Neuronal stem cell (in vitro differentiated cells): ENCODE measurements around the gene AOPEP.

Experiments used
- DNase-seq: peaks from one replicate; pipeline ENCODE4 v3.0.0-alpha.2; 2013; ENCODE audit warnings: low spot score
- H2AFZ ChIP-seq: one replicate; pipeline ENCODE4 v1.6.1; 2013; ENCODE audit warnings: mild to moderate bottlenecking, low read length, inconsistent platforms
- H2AK5ac ChIP-seq: 2 replicates; pipeline ENCODE4 v1.6.1; 2013; ENCODE audit warnings: low read depth, mild to moderate bottlenecking, inconsistent platforms, low read length, moderate library complexity, mixed read lengths
- H2BK120ac ChIP-seq: 2 replicates; pipeline ENCODE4 v1.6.1; 2013; ENCODE audit warnings: low read depth, mild to moderate bottlenecking, inconsistent platforms, low read length, moderate library complexity, mixed read lengths
- H2BK12ac ChIP-seq: one replicate; pipeline ENCODE4 v1.6.1; 2013; ENCODE audit warnings: low read length, inconsistent platforms
- H2BK15ac ChIP-seq: 2 replicates; pipeline ENCODE4 v1.6.1; 2013; ENCODE audit warnings: mild to moderate bottlenecking, low read length, inconsistent platforms, mixed read lengths
- H2BK5ac ChIP-seq: one replicate; pipeline ENCODE4 v1.6.1; 2013; ENCODE audit warnings: inconsistent platforms, mild to moderate bottlenecking, low read length, moderate library complexity
- H3K14ac ChIP-seq: one replicate; pipeline ENCODE4 v1.6.1; 2013; ENCODE audit warnings: low read length, inconsistent platforms
- H3K18ac ChIP-seq: 2 replicates; pipeline ENCODE4 v1.6.1; 2013; ENCODE audit warnings: low read length, inconsistent platforms
- H3K23ac ChIP-seq: 2 replicates; pipeline ENCODE4 v1.6.1; 2013; ENCODE audit warnings: low read depth, mild to moderate bottlenecking, mixed read lengths, low read length, inconsistent platforms; ENCODE audit not compliant: poor library complexity
- H3K27ac ChIP-seq: replicated peaks from 3 replicates; pipeline ENCODE4 v1.5.1; 2013; ENCODE audit warnings: low read length, inconsistent platforms
- H3K27me3 ChIP-seq, 3 experiments: 2 replicates each; pipeline ENCODE4 v1.6.1; 2013; ENCODE audit warnings: low read length in 3 of 3, mild to moderate bottlenecking in 2 of 3, inconsistent platforms in 1 of 3, low read depth in 1 of 3, mixed read lengths in 1 of 3, moderate library complexity in 1 of 3; ENCODE audit not compliant: control insufficient read depth in 3 of 3, insufficient read depth in 3 of 3
- H3K36me3 ChIP-seq, 2 donors: replicated peaks in 1 of 2; 2 replicates each; pipeline ENCODE4 v1.6.1; 2013; ENCODE audit warnings: low read length in 2 of 2; ENCODE audit not compliant: control insufficient read depth in 2 of 2, insufficient read depth in 2 of 2
- H3K4ac ChIP-seq: 2 replicates; pipeline ENCODE4 v1.6.1; 2013; ENCODE audit warnings: inconsistent platforms, mild to moderate bottlenecking, low read length, moderate library complexity
- H3K4me1 ChIP-seq, 2 donors: 1 replicate in 1 of 2; 2 replicates in 1 of 2; pipeline ENCODE4 v1.6.1; 2013; ENCODE audit warnings: low read length in 2 of 2, low read depth in 1 of 2; ENCODE audit not compliant: control insufficient read depth in 2 of 2, insufficient read depth in 1 of 2
- H3K4me2 ChIP-seq: one replicate; pipeline ENCODE4 v1.6.1; 2013; ENCODE audit warnings: mild to moderate bottlenecking, low read length, inconsistent platforms; ENCODE audit not compliant: insufficient read depth, poor library complexity, severe bottlenecking
- H3K4me3 ChIP-seq, 2 donors: 2 replicates each; pipeline ENCODE4 v1.5.1; 2013; ENCODE audit warnings: low read length in 2 of 2, mild to moderate bottlenecking in 2 of 2, inconsistent platforms in 1 of 2, moderate library complexity in 1 of 2
- H3K79me1 ChIP-seq: one replicate; pipeline ENCODE4 v1.6.1; 2013; ENCODE audit warnings: low read depth, mild to moderate bottlenecking, inconsistent platforms, low read length, moderate library complexity
- H3K9ac ChIP-seq: one replicate; pipeline ENCODE4 v1.6.1; 2013; ENCODE audit warnings: mild to moderate bottlenecking, low read depth, low read length, inconsistent platforms; ENCODE audit not compliant: poor library complexity
- H3K9me3 ChIP-seq, 2 donors: replicated peaks in 1 of 2; 2 replicates each; pipeline versions ENCODE3 to v1.6.1; 2013; ENCODE audit warnings: low read length in 2 of 2, mild to moderate bottlenecking in 2 of 2, inconsistent platforms in 1 of 2, low read depth in 1 of 2, mixed read lengths in 1 of 2, moderate library complexity in 1 of 2; ENCODE audit not compliant: control insufficient read depth in 2 of 2, insufficient read depth in 1 of 2
- H4K8ac ChIP-seq: one replicate; pipeline ENCODE4 v1.6.1; 2013; ENCODE audit warnings: low read depth, mild to moderate bottlenecking, inconsistent platforms, low read length, moderate library complexity
- H4K91ac ChIP-seq: one replicate; pipeline ENCODE4 v1.6.1; 2013; ENCODE audit warnings: low read length, low read depth, mild to moderate bottlenecking, inconsistent platforms; ENCODE audit not compliant: poor library complexity
- WGBS, 2 donors: extraction: QIAGEN DNeasy Blood & Tissue Kit; methylation state at CpG; one replicate each; pipeline ENCODE4 v1.1.7; 2013; ENCODE audit warnings: missing lambda C conversion rate in 2 of 2, mixed read lengths in 1 of 2; ENCODE audit not compliant: insufficient read length in 2 of 2, insufficient replicate concordance in 1 of 2; ENCODE audit errors: extremely low coverage in 2 of 2; 5-methylcytosine and 5-hydroxymethylcytosine counted together

Gene AOPEP

DNA sequence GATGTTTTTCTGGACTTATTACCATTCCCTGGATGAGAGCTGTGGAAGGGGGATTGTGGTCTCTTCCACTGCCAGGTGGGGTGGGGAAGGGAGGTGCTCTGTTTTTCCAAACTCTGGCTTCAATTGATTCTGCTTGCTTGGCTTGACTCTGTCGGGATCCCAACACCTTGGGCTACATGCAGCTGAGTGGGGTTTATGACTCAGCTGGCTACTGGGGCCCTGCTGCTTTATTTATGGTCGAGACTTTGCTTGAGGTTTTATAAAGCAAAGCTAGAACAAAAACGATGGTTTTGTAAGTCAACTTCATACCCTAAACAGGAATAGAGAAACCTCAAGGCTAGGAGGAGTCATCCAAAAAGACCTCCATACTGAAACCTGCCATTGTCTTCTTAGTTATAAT is 76.3 kb downstream of the AOPEP start:
- Histone ChIP-seq H3K79me1 (no peaks in the 10 kb centered on the region), H2BK120ac (no peak overlapping the region), H3K9ac (no peak overlapping the region), H3K4me3 (no peak overlapping the region), H3K9me3 (no peaks in the 10 kb centered on the region), H4K8ac (no peak overlapping the region), H3K14ac (no peak overlapping the region), H3K4me2 (no peak overlapping the region), H3K23ac (no peak overlapping the region), H3K27ac (no peak overlapping the region), H2BK15ac (no peak overlapping the region), H3K18ac (no peak overlapping the region), H2BK5ac (no peak overlapping the region), H2BK12ac (no peak overlapping the region), H2AFZ (no peak overlapping the region), H3K27me3 (no peaks in the 10 kb centered on the region), H3K36me3 (peaks cover 5 to 43% of the 10 kb centered on the region in 2 donors), H2AK5ac (no peak overlapping the region), H3K4me1 (peaks cover 0 to 10% of the 10 kb centered on the region in 2 donors), H3K4ac (no peak overlapping the region), H4K91ac (no peak overlapping the region)
- no CpG with 5 or more reads among the region's 3 CpGs for WGBS, 2 donors
- no peak for DNase-seq

DNA sequence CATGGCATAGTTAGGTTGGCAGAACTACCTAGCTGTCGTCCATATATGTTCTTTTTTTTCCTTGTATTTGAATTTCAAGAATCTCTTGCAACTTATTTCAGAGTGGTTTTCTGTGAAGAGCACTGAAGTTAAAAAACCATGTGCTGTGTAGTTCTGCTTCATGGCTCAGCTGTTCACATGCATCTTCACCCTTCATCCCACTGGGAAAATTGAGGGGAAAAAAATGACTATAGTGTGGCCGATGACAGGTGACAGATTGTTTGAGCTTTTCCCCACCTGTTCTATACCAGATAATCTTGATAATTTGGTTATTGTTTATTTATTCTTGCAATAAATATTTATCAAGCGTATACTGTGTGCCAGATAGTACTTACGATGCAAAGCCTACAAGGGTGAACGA is 77.8 kb downstream of the AOPEP start:
- Histone ChIP-seq H4K91ac (no peak overlapping the region), H4K8ac (no peak overlapping the region), H3K4ac (no peak overlapping the region), H2BK120ac (no peak overlapping the region), H2BK12ac (no peak overlapping the region), H2AK5ac (no peak overlapping the region), H3K9me3 (no peaks in the 10 kb centered on the region), H3K27me3 (no peaks in the 10 kb centered on the region), H3K4me3 (no peak overlapping the region), H2BK15ac (no peak overlapping the region), H3K23ac (no peak overlapping the region), H3K36me3 (peaks cover 5 to 49% of the 10 kb centered on the region in 2 donors), H3K4me1 (peaks cover 0 to 10% of the 10 kb centered on the region in 2 donors), H3K27ac (no peak overlapping the region), H3K18ac (no peak overlapping the region), H3K14ac (no peak overlapping the region), H3K9ac (no peak overlapping the region), H3K4me2 (no peak overlapping the region), H2AFZ (no peak overlapping the region), H2BK5ac (no peak overlapping the region), H3K79me1 (no peaks in the 10 kb centered on the region)
- WGBS, 2 donors: no CpG with 5 or more reads among the region's 5 CpGs
- no peak for DNase-seq

DNA sequence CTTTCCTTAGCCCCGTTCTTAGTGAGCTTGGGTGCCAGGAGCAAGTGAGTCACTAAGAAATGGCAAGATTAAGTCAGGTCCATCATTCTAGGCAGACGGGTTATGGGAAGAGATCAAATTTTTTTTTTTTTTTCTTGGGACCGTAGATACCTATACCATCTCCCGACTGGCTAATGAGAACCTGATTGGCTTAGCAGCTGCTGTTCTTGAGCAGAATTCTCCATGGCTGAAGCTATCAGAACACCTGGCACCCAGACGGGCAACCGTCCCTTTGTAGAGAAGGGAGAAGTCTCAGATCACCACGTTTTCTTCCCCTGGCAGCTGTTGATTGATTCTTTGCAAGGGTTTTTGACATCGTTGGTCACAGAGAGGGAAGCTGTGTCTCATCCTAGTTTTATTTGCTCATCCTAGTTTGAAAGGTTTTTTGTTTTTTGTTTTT is 78.6 kb downstream of the AOPEP start:
- Histone ChIP-seq H3K4me3 (no peak overlapping the region), H2AFZ (no peak overlapping the region), H3K79me1 (no peaks in the 10 kb centered on the region), H3K4me2 (no peak overlapping the region), H2AK5ac (no peak overlapping the region), H2BK5ac (no peak overlapping the region), H3K18ac (no peak overlapping the region), H3K27me3 (no peaks in the 10 kb centered on the region), H3K27ac (no peak overlapping the region), H2BK12ac (no peak overlapping the region), H2BK120ac (no peak overlapping the region), H4K8ac (no peak overlapping the region), H3K23ac (no peak overlapping the region), H3K36me3 (peaks cover 7 to 54% of the 10 kb centered on the region in 2 donors), H4K91ac (no peak overlapping the region), H3K4ac (no peak overlapping the region), H3K4me1 (peaks cover 0 to 10% of the 10 kb centered on the region in 2 donors), H3K9me3 (no peaks in the 10 kb centered on the region), H3K14ac (no peak overlapping the region), H2BK15ac (no peak overlapping the region), H3K9ac (no peak overlapping the region)
- WGBS, 2 donors: no CpG with 5 or more reads among the region's 8 CpGs
- no peak for DNase-seq

DNA sequence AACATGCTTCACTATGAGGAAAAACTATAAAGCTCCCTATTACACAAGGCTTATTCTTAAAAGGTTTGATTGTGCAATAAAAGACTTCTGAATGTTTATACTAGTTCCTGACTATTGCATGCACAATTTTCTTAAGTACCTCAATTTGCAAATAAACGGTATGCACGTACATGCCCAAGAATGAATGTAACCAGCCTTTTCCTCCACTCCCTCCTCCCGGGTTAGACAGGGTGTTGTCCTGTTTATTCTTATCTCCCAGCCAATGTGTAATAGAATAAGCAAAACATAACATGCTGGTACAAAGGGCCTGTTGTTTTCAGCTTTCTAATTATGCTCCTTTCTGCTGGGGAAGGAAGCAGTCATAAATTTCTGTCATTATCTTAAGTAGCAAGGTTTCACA is 79.1 kb downstream of the AOPEP start:
- no peaks in the 10 kb centered on the region for H3K27me3 ChIP-seq
- H4K91ac ChIP-seq: no peak overlapping the region
- no peak overlapping the region for H3K4me2 ChIP-seq
- H3K18ac ChIP-seq: no peak overlapping the region
- peaks cover 0 to 10% of the 10 kb centered on the region in 2 donors for H3K4me1 ChIP-seq
- H3K4me3 ChIP-seq: no peak overlapping the region
- H2BK12ac ChIP-seq: no peak overlapping the region
- no peak overlapping the region for H2BK15ac ChIP-seq
- H3K36me3 ChIP-seq: peaks cover 7 to 52% of the 10 kb centered on the region in 2 donors
- no peak overlapping the region for H4K8ac ChIP-seq
- H3K9ac ChIP-seq: no peak overlapping the region
- no peak overlapping the region for H2BK5ac ChIP-seq
- no peaks in the 10 kb centered on the region for H3K79me1 ChIP-seq
- H3K4ac ChIP-seq: no peak overlapping the region
- no peak overlapping the region for H2AK5ac ChIP-seq
- H2BK120ac ChIP-seq: no peak overlapping the region
- no peak overlapping the region for H3K14ac ChIP-seq
- DNase-seq: no peak
- no peak overlapping the region for H3K27ac ChIP-seq
- H3K23ac ChIP-seq: no peak overlapping the region
- no CpG with 5 or more reads among the region's 3 CpGs for WGBS, 2 donors
- H3K9me3 ChIP-seq: no peaks in the 10 kb centered on the region
- no peak overlapping the region for H2AFZ ChIP-seq
